ENCODE measurements around the gene NLRC5.

DNA sequence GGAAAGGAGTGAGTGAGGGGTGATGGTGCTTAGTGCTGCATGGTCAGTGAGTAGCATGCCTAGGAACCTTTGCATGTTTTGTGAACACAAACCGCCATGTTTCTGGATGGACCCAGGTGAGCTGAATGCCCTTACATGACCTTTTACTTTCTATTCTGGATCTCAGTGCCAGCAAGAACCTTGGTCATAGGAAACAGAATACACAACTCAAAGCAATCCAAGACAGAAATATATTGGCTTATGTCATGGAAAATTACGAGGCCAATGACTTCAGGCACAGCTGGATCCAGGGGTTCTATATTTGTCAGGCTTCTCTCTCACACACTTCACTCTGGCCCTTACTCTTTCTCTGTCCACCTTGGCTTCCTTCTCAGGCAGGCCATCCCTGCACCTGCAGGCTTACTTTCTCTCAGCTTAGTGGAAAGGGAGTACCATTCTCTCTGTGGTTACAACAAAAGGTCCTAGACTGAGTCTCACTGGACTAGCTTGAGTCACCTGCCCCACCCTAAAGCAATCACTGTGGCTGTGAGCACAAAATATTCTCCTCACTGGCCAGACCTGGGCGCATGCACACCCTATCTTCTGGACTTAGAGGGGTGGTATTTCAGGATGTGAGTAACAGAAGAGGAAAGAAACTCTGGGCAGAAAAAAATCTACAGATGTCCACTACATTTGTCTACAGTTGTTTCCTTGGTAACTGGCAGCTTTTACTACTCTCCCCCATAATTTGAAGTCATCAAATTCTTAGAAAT lies 82.7 kb downstream of the NLRC5 start:
- TF ChIP-seq, protein P1, sequence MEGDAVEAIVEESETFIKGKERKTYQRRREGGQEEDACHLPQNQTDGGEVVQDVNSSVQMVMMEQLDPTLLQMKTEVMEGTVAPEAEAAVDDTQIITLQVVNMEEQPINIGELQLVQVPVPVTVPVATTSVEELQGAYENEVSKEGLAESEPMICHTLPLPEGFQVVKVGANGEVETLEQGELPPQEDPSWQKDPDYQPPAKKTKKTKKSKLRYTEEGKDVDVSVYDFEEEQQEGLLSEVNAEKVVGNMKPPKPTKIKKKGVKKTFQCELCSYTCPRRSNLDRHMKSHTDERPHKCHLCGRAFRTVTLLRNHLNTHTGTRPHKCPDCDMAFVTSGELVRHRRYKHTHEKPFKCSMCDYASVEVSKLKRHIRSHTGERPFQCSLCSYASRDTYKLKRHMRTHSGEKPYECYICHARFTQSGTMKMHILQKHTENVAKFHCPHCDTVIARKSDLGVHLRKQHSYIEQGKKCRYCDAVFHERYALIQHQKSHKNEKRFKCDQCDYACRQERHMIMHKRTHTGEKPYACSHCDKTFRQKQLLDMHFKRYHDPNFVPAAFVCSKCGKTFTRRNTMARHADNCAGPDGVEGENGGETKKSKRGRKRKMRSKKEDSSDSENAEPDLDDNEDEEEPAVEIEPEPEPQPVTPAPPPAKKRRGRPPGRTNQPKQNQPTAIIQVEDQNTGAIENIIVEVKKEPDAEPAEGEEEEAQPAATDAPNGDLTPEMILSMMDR (IDR thresholded peaks at IDR 0.05; ENCODE audit: low read depth, low read length, poor library complexity, severe bottlenecking): no peak
- TF ChIP-seq EZH2phosphoT487 (IDR thresholded peaks at IDR 0.05; ENCODE audit: borderline replicate concordance, low read length): no peak

Data from DOHH2 (cell line).